Measurements from ENCODE around the gene G6PC1. TPM values are rescaled to one million over a fixed set of nuclear protein-coding genes. Genes with fewer than 3 reads are reported as not detected.
A peak's percentile ranks its signal among the peaks of the same experiment; 100 is the strongest.
"Not testable (repeated sequence)": the region's sequence is repeated elsewhere in the genome, so short reads cannot be mapped to it uniquely, and the experiment has no call there.

Gene G6PC1
- total RNA-seq, 1 donor from 2014 or later, result not detected

DNA sequence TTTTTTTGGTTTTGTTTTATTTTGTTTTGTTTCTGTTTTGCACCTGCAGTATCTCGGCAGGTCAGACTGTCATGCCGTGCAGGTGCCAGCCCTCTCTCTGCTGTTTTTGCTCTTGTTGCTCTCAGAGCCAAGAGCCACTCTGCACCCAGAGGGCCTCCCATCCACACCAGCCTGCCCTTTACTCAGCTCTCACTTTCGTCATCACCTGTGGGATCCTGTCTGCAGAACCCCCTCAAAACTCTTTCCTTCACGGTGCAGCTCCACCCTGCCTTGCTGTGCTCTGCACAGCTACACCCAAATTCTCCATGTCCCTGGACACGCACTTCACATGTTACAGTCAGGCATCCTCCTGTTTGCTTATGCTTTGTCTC, 47.0 kb upstream of the G6PC1 start:
- TF ChIP-seq CTCF (IDR thresholded peaks at IDR 0.05), result no peak
- no peak for DNase-seq

DNA sequence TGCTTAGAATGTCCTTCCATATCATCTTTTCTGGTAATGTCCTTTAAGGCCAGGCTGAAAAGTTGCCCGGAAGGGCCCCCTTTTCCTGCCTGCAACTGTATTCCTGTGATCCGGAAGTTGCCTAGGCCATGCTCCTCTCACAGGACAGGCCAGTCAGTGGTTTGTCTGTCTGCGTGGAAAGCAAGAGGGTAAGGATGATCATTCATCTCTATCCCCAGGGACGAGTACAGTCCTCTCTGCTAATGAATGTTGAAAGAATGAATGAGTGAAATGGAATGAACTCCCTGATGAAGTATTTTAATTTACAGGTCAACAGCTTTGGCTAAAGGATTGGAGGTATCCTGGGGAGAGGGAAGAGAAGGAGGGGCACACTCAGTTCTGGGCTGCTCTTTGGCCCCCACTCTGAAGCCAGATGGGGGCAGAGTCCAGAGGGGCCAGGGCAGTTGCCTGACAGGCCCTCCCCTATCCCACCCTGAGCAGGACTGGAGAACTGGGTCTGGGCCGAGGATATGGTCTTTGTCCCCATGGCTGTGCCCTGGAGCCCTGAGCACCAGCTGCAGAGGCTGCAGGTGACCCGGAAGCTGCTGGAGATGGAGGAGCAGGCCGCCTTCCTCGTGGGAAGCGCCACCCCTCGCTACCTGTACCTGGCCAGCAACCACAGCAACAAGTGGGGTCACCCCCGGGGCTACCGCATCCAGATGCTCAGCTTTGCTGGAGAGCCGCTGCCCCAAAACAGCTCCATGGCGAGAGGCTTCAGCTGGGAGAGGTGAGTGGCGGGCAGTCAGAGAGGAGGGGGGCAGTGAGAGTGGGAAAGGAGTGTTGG, 46.4 kb upstream of the G6PC1 start:
- intact Hi-C loops (cut with DNase I), result no loop called here
- no peak for TF ChIP-seq CTCF (IDR thresholded peaks at IDR 0.05)

More for the DNA sequence above, 47.0 kb upstream of the G6PC1 start:
- peak overlapping the region; percentile 52 for H3K4me3 ChIP-seq
- peaks cover 36% of the 10 kb centered on the region for H3K4me1 ChIP-seq
- no peaks in the 10 kb centered on the region for H3K9me3 ChIP-seq
- H3K27me3 ChIP-seq (ENCODE audit: low read depth), result no peaks in the 10 kb centered on the region
- no peaks in the 10 kb centered on the region for H3K36me3 ChIP-seq
- peak overlapping the region; percentile 76 for H3K27ac ChIP-seq
- ATAC-seq, result no peak
- intact Hi-C loops (cut with DNase I), result no loop called here

DNA sequence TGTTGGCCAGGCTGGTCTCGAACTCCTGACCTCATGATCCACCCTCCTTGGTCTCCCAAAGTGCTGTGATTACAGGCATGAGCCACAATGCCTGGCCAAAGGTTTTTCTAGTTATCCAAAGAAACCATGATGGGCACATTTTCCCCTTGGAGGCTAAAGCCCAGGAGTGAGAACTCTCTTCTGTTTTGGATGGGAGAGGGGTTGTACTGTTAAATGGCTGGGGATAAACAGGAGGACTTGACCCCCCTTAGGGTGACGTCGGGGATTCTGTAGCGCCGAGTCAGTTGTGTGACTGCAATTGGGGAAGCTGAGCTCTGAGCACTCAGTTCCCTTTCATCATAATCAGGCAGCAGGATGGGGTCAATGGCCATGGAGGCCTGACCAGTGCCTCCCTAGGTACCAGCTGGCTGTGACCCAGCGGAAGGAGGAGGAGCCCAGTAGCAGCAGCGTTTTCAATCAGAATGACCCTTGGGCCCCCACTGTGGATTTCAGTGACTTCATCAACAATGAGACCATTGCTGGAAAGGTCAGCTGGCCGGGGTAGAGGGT, 45.5 kb upstream of the G6PC1 start:
- DNase-seq (no peak), ATAC-seq (peak; percentile 30 to 54)
- Histone ChIP-seq H3K4me1 (peaks cover 23% of the 10 kb centered on the region), H3K27me3 (ENCODE audit: low read depth) (no peaks in the 10 kb centered on the region), H3K36me3 (no peaks in the 10 kb centered on the region), H3K27ac (peak overlapping the region; percentile 61), H3K4me3 (peak overlapping the region; percentile 52), H3K9me3 (no peaks in the 10 kb centered on the region)
- no peak for TF ChIP-seq CTCF (IDR thresholded peaks at IDR 0.05)
- intact Hi-C loops (cut with DNase I), result no loop called here

More for the DNA sequence above, 46.4 kb upstream of the G6PC1 start:
- peak overlapping the region; percentile 76 for H3K27ac ChIP-seq
- no peaks in the 10 kb centered on the region for H3K36me3 ChIP-seq
- ATAC-seq (no peak), DNase-seq (no peak)
- H3K27me3 ChIP-seq (ENCODE audit: low read depth), result no peaks in the 10 kb centered on the region
- peak overlapping the region; percentile 52 for H3K4me3 ChIP-seq
- peaks cover 31% of the 10 kb centered on the region for H3K4me1 ChIP-seq
- H3K9me3 ChIP-seq, result no peaks in the 10 kb centered on the region

GRCh38 chr17:42856093-42856492, 44.5 kb upstream of the G6PC1 start:
- H3K9me3 ChIP-seq; intact Hi-C loops (cut with DNase I); H3K36me3 ChIP-seq; DNase-seq; H3K27me3 ChIP-seq (ENCODE audit: low read depth): not testable (repeated sequence)
- Histone ChIP-seq H3K4me3 (peak overlapping the region; percentile 52), H3K27ac (peak overlapping the region; percentile 61), H3K4me1 (peaks cover 18% of the 10 kb centered on the region)
- peak; percentile 39 to 54 for ATAC-seq

- DNase-seq, result not testable (repeated sequence)
These were observed 44.1 kb upstream of the G6PC1 start for GRCh38 chr17:42856516-42856915.

GRCh38 chr17:42857389-42857788, 43.2 kb upstream of the G6PC1 start:
- no peaks in the 10 kb centered on the region for H3K27me3 ChIP-seq (ENCODE audit: low read depth)
- no peak overlapping the region for H3K27ac ChIP-seq
- no peak overlapping the region for H3K4me3 ChIP-seq
- H3K9me3 ChIP-seq, result no peaks in the 10 kb centered on the region
- ATAC-seq, result no peak
- no peak for DNase-seq
- peaks cover 18% of the 10 kb centered on the region for H3K4me1 ChIP-seq
- no peaks in the 10 kb centered on the region for H3K36me3 ChIP-seq
- intact Hi-C loops (cut with DNase I), result no loop called here
- TF ChIP-seq CTCF (IDR thresholded peaks at IDR 0.05), result no peak

More at GRCh38 chr17:42856516-42856915, 44.1 kb upstream of the G6PC1 start:
- intact Hi-C loops (cut with DNase I); H3K9me3 ChIP-seq; H3K36me3 ChIP-seq; H3K4me3 ChIP-seq; H3K27me3 ChIP-seq (ENCODE audit: low read depth): not testable (repeated sequence)
- Histone ChIP-seq H3K4me1 (peaks cover 18% of the 10 kb centered on the region), H3K27ac (peak overlapping the region; percentile 43)
- ATAC-seq, result peak; percentile 39 to 64
